Epidermal melanocyte (primary cell): ENCODE results near the gene PHGDH.
"Not testable (repeated sequence)": the region's sequence is repeated elsewhere in the genome, so short reads cannot be mapped to it uniquely, and the experiment has no call there.

Experiments used
- DNase-seq: peaks from one replicate; pipeline ENCODE4 v3.0.0; 2011; ENCODE audit warnings: low spot score; ENCODE audit not compliant: insufficient read length

Gene PHGDH

DNA sequence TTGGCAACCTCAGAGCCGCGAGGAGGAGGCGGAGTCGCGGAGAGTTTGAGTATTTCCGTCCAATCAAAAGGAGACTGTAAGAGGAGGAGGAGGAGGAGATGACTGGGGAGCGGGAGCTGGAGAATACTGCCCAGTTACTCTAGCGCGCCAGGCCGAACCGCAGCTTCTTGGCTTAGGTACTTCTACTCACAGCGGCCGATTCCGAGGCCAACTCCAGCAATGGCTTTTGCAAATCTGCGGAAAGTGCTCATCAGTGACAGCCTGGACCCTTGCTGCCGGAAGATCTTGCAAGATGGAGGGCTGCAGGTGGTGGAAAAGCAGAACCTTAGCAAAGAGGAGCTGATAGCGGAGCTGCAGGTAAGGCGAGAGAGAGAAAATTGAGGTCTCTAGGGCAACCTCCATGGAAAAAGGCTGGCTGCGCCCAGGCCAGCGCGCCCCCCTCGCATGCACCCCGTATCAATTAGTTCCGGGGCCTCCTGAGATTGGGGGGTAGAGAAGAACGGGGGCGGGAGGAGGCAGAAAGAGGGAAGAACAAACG lies at the start of gene PHGDH:
Gene PHGDH, plus strand, starts transcription at position 131 of the 538 bp plus-strand sequence. Its CDS starts 89 bp downstream, at position 220.
- DNase-seq: peak; percentile 93

DNA sequence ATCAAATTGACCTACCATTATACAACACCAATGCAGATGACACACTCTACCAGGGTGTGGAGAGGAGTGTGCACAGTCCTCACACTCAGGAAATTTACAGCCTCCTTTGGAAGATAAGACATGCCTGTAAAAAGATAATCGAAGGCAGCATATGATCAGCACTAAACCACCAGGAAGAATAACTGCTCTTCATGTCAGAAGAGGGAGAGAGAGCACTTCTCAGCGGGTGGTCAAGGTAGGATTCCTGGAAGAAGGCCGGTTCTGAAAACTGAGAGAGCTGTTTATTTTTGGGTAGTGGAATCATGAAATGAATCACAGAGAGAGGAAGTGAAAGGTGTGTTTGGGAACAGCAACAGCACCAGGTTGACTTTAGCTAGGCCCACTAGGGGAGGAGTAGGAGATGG lies 49.7 kb upstream of the PHGDH start:
- no peak for DNase-seq

DNA sequence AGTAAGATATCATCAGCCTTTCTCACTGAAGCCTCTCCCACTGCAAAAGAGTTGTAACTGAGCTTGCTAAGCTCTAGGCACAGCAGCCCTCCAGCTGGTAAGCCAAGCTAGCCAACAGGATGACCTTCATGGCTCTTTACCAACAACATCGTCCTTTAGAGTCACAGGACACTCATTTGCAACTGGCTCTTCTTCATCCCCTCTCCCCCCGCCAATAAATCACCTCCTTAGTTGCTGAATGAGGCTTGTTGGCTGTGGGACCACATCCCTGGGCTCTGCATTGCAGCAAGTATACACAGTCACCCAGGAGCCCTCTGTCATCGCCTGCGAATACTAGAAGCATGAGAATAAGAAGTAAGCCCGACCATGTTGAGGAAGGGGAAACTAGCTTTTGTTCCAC lies 47.7 kb upstream of the PHGDH start:
- DNase-seq: no peak

DNA sequence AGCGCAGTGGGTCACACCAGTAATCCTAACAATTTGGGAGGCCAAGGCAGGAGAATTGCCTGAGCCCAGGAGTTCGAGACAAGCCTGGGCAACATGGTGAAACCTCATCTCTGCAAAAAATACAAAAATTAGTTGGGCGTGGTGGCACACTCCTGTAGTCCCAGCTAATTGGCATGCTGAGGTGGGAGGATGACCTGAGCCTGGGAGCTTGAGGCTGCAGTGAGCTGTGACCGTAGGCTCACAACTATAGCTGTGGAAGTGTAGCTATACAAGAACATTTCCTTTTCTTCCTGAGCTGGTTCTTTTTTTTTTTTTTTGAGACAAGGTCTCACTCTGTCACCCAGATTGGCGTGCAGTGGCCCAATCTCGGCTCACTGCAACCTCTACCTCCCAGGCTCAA lies 44.6 kb upstream of the PHGDH start:
- no peak for DNase-seq

DNA sequence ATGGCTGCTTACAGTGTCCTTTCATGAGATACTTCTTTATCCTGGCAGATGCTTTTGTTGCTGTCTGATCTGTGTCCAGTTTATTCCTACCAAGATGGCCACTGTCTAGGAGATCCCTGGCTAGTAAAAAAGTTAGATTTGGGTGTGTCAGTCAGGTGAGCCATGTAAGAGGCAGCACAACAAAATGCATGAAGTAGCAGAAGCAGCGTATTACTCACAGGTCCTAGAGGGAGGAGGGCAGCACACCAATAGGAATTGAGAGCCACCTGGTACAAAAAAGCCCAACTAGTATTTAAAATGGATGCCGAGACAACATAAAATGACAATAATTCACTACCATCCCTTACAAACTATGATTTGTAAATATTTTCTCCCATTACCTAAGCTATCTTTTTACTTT lies 40.8 kb upstream of the PHGDH start:
- no peak for DNase-seq

DNA sequence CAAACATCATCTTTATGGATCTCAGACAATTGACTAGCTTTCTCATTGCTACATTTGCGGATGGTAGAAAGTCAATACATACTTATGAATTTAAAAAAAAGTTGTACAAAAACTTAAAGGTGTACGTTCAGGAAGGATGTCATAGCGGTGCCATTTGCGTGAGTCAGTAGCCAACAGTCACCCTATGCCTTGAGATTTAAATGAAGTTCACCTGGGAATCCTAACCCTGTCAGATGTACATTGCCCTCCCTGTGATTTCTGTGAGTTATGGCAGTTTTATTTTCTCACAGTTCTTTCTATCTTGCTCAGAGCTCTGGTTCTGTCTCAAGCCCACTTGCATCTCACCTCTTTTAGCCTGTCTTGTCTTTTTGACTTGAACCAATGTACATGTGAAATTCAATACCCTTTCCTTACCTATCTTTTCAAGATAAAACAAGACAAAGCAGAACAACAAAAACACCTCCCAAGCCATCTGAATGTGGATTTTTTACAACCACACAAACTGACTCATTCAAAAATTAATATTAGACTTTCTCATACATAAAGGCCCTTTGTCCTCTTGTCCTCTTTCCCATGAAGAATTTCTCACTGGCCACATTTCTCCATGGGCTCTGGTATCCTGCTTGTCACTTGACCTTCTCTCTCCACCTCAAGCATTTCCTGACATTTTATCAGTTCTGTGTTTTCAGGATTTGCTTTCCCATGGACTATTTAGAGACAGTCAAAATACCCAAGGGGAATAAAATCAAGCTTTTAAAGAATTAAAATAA lies 38.4 kb upstream of the PHGDH start:
- peak; percentile 84 for DNase-seq

DNA sequence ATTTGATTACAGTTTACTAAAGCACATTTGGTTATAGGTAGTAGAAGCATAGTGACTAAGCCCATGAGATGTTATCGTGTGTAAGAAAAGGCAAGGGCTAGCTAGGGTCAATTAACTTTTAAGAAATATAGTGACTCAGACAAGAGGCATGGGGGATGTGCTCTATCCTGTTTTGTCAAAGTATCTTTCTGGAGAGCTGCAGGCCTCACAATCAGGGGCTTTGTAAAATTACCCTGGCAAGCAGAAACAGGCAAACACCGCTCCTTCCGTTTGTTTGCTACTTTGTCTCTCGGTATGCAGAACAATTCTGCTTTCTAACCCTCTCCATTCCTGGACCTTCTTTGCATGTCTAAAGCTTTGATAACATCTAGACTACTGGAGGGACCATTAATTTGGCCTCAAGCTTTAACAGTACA lies 37.6 kb upstream of the PHGDH start:
- DNase-seq: no peak

DNA sequence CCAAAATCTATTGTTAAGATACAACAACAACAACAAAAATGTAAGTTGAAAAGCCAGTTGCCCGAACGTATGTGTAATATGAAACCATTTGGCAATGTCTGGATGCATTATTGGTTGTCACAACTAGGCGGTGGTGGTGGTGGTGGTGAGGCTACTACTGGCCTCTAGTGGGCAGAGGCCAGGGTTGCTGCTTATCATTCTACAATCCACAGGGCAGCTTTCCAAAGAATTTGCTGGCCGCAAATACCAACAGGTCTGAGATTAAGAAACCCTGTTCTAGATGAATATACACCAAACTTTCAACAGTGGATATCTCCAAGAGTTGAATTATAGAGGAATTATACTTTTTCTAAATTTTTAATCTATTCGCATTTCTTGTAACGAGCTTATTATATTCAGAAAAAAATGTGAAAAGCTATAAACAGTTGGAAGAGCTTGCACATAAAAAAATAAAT lies 36.9 kb upstream of the PHGDH start:
- DNase-seq: no peak

DNA sequence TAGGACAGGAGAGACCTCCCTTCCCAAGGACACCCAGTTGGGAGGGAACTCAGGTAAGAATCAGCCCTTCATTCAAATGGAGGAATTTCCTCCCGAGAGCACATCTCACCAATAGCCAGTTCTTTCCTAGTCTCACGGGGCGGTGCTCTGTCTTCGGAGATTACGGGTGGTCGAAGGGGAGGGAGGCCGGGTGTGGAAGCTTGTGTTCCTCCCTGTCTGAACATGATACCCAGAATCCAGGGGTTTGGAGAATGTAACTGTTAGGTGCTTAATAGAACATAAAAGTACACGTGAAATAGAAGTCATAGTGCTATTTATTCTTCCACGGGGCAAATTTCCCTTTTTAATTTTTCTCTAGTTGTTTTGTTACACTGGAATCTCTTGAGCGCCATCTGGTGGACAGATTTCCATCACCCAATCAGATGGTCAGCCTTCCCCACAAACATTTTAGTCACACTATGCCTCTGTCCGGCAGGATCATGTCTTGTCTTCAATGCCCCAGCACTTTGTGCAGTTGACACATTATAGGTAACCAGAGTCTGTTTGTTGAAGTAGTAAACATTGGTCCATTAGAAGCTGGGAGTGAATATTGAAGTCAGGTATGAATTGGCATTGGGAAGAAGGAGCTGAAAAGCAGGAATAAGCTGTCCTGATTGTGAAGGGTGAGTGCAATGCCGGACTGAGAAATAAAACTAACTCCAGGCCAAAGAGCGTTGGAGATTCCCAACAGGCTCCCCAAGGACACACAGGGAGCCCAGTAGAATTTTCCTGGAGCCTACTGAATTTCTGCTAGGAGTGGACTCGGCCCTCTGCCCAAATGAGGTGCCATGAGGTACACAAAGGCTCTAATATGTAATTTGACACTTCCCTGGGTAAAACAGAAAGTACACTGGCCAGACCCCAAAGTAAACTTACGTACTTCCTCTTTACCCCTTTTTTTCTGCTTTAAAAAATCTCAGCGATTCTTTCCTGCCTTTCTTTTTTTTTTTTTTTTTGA lies 36.1 kb upstream of the PHGDH start:
- DNase-seq: peak; percentile 59

DNA sequence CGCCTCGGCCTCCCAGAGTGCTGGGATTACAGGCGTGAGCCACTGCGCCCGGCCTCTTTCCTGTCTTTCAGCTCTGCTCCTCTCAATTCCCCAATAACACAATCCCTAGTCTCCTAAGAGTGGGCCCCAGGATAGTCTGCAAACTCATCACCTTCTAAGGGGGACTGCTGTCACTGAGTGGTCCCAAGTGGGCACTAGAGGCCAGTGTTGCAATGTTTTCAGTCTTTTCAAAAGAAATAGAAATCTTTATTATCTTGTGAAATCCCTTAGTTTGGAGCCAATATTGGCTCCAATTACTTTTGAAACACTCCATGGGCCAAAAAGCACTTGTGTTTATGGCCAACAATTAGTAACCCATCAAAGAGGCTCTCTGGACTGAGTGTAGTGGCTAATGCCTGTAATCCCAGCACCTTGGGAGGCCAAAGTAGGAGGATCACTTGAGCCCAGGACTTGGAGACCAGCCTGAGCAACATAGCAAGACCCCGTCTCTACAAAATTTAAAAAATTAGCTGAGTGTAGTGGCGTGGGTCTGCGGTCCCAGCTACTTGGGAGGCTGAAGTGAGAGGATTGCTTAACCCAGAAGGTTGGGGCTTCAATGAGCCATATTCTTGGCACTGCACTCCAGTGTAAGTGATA lies 35.0 kb upstream of the PHGDH start:
- no peak for DNase-seq

DNA sequence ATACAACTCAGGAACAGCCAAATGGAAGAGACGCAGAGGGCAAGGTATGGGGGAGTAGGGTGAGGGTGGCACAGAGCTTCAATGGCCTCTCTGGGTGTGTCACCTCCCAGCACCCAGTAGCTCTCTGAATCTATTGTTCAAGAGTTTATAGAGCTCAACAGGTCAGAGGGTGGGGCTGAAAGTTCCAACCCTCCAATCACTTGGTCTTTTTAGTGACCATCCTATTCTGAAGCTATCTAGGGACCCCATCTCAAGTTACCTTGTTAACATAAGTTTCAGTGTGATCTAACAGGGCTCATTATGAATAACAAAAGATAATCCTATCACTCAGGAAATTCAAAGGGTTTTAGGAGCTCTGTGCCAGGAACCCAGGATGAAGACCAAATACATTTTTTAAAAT lies 32.5 kb upstream of the PHGDH start:
- no peak for DNase-seq

DNA sequence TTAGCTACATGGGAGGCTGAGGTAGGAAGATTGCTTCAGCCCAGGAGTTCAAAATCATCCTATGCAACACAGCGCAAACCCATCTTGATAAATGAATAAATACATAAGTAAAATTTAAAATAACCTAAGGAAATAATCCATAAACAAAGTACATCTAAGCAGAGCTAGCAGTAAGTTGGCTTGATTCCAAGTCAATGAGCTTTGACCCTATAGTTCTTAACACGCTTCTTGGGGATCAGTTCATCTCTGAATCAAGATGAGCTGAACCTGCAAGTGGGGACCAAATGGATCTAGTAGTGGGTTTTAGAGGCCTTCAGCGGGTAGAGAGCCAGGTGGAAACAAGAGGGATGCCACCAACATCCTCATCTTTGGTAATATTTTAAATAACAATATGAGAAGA lies 31.5 kb upstream of the PHGDH start:
- DNase-seq: no peak

DNA sequence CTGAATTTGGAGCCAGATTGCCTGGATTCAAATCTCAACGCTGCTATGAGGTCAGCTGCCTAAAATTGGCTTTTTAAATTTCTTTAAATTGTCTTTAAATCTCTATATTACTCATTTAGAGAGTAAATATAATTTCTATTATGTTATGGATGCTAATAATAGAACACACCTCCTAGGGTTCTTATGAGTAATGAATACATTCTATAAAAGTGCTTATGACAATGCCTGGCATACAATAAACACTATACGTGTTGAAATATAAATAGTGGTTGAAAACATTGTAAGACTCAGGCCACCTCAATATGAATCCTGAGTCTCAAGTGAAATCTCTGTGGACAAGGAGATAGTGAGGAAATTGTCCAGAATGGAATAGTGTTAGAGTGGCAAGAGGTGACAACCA lies 31.0 kb upstream of the PHGDH start:
- DNase-seq: no peak

DNA sequence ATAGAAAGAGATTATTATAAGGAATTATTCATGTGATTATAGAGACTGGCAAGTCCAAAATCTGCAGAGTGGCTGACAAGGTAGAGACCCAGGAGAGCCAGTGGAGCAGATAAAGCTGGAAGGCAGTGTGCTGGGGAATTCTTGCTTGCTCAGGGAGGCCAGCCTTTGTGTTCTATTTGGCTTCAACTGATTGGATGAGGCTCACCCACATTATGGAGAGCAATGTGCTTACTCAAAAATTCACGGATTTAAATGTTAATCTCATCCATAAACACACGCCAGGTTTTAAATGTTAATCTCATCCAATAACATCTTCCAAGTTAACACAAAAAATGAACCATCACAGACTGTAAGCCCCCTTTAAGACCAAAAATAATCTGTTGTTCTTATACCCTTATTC lies 30.2 kb upstream of the PHGDH start:
- no peak for DNase-seq

DNA sequence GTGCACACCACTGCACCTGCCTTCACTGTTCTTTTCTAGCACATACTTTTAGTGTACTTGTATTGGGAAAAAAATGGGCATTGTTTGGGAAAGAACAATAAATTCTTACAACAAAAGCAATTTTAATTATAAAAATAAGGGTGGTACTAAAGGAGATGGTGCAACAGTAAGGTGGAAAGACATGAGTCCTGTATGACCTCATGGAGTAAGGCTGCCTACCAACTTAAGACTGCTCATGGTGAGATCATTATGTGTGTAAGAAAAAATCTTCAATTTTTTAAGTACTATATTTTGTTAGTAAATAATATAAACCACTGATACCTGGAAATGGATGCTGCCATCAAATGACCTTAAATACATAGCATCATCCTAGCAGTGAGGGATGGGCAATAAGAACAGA lies 29.6 kb upstream of the PHGDH start:
- DNase-seq: no peak

DNA sequence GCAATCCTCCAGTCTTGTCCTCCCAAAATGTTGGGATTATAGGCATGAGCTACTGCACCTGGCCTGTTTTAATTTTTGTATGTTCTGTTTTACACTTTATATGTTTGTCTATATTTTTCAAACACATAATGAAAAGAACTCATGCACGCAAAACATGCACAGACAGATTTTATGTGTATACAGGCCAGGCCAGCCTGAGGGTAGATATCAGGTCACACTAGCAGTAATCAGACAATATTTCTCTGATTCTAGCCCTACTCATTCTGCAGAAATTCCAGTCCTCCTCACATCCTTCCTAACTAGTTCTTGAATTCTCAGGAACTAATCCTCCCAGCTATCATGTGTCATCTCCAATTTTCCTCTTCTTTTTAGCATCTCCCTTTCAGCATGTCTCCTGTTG lies 27.8 kb upstream of the PHGDH start:
- DNase-seq: no peak

DNA sequence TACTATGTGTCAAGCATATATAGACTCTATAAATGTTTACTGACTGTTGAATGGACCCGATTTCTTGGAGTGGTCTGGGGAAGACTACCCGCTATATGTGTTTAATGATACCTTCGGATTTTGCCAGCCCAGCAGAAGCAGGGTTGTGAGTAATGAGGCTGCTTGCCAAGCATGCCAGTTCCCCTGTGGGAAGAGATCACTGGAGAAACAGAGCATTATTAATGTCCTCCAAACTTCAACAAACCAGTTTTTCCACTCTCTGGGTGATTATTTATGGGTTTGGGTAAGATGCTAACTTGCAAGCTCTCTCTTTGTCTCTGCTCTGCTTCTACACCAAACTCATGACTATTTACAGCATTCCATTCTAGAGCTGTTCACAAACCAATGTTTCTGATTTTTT lies 25.1 kb upstream of the PHGDH start:
- no peak for DNase-seq

DNA sequence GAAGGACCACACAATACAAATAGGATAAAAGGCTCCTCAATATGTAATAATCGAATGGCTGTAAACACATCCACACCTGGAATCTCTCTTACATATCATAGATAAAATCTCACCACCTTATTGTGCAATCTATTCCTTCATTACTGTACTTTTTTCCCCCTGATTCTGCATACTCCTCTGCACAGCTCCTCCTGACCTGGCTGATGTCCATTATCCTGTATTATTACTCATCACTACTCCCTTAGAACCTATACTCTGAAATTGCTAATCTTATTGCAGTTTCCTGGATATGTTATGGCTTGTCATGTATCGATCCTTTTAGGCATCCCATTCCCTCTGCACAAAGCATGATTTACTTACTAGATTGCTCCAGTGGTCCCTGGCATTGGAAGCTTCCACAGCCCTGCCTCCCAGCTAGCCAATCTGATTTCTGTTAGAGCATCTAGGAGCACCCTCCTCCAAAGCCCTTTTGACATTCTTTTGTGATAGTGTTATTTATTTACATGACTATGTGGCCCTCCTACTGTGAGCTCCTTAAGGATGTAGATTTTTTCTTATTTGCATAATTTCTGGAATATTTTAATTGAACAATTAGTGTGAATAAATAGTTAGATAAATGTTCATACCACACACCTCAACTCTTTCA lies 24.2 kb upstream of the PHGDH start:
- DNase-seq: no peak

DNA sequence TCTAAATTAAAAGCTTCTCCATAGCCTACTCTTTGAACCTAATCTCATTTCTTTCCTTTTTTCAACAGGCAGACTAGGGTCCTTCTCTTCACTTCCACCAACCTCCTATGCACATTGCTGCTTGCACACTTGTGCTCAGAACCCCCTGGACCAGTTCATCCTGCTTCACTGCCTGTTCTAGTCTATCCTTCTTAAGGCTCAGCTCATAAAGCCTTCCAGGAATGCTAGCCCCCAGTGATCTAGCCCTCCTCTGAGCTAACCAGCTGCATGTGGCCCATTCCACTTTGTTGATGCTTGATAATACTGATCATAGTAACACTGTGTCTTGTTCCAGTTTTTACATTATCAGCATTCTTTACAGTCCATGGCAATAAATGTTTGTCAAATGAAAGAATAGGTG lies 22.9 kb upstream of the PHGDH start:
- no peak for DNase-seq

DNA sequence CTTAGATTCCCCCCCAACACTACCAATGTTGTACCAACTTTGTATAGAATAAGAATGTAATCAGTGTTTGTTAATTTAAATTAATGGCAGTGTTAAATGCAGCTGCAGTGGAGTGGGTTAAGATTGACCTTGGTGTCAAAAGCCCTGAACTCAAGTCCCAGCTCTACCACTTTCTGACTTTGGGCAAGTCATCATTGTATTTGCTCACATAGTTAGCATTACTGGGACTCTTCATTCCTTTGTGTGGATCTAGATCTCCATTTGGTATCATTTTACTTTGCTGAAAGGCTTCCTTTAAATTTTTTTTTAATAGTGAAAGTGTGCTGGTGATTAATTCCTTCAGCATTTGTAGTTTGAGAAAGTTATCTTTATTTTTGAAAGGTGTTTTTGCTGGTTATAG lies 22.2 kb upstream of the PHGDH start:
- no peak for DNase-seq

DNA sequence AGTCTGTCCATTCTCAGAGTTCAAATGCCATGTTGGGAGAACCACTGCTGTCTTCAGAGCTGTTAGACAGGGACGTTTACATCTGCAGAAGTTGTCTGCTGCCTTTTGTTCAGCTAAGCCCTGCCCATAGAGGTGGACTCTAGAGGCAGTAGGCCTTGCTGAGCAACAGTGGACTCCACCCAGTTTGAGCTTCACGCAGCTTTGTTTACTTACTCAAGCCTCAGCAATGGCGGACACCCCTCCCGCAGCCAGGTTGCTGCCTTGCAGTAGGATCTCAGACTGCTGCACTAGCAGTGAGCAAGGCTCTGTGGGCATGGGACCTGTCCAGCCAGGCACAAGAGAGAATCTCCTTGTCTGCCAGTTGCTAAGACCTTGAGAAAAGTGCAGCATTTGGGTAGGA lies 14.9 kb upstream of the PHGDH start:
- not testable (repeated sequence) for DNase-seq
